Activated CD8-positive, alpha-beta T cell treated with anti-CD3 and anti-CD28 coated beads, Interleukin-2, amount 10 ng/mL, durations not matched to agents 7 days and 5 days (primary cell): Measurements from ENCODE around the gene RHEB. TPM values are rescaled to one million over a fixed set of nuclear protein-coding genes. Genes with fewer than 3 reads are reported as not detected.

Source experiments
- ATAC-seq: fragments of 150-1000 bp; cut with Tn5 transposase; one replicate; pipeline ENCODE4 v1.10.0; 2021; ENCODE audit warnings: moderate library complexity
- CTCF ChIA-PET: fragments of 350-600 bp; sonication (Branson Sonifier 250); formaldehyde crosslinking; loops from one replicate; lab custom pipeline; 2021; ENCODE audit warnings: antibody characterized with exemption; lab: Charles Lee
- POLR2A ChIA-PET: fragments of 350-600 bp; sonication (Branson Sonifier 250); formaldehyde crosslinking; loops from one replicate; lab custom pipeline; 2021; ENCODE audit warnings: antibody characterized with exemption; lab: Charles Lee
- DNase-seq: peaks from one replicate; pipeline ENCODE4 v3.0.0-alpha.2; 2020
- H3K27ac Mint-ChIP-seq: one replicate; pipeline ENCODE4 v1.8.0; 2021; ENCODE audit warnings: mild to moderate bottlenecking, mixed read lengths
- H3K27me3 Mint-ChIP-seq: one replicate; pipeline ENCODE4 v1.8.0; 2021; ENCODE audit warnings: low read depth, mixed read lengths
- H3K36me3 Mint-ChIP-seq: one replicate; pipeline ENCODE4 v1.8.0; 2021; ENCODE audit warnings: low read depth, mixed read lengths
- H3K4me1 Mint-ChIP-seq: one replicate; pipeline ENCODE4 v1.8.0; 2021; ENCODE audit warnings: low read depth, mixed read lengths
- H3K4me3 Mint-ChIP-seq: one replicate; pipeline ENCODE4 v1.8.0; 2021; ENCODE audit warnings: mild to moderate bottlenecking, mixed read lengths
- H3K9me3 Mint-ChIP-seq: one replicate; pipeline ENCODE4 v1.8.0; 2022; ENCODE audit warnings: mixed read lengths; ENCODE audit not compliant: insufficient read depth
- total RNA-seq, 2 experiments: library from RNA; stranded (reverse); gene quantifications; one replicate each; pipeline ENCODE4 v1.2.3, GENCODE V29; 2021

RHEB gene
- total RNA-seq, 2 experiments from 2014 or later: 81.1 to 90.3 TPM

DNA sequence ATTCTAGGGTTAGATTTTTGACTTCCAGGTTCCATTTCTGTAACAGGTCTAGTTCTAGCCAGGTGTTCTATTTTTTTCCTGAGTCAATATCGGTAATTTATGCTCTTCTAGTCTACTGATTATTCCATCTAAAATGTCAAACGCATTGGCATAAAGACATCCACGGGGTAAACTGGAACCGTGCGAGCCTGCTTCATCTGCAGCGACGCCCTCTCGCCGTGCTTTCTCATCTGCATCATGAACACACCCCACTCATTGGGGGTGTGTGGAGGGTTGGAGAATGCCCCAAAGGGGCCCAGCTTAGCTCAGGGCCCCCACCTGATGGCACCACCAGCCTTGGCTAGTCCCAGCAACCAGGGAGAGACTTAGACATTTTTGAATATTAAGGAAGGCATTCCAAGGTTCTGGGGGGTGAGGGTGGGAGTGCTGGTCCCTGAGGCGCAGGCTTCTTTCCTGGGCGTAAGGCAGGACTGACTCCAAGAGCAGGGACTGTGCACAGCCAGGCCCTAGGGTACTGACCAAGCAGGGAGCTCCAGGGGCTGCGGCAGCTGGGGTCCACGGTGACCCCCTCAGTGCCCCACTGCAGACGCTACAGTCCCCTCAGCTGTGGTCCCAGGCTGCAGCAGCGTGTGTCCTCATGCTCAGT lies 66.9 kb downstream of the RHEB start:
- no peaks in the 10 kb centered on the region for H3K36me3 Mint-ChIP-seq
- peaks cover 10% of the 10 kb centered on the region for H3K27me3 Mint-ChIP-seq
- CTCF ChIA-PET: interaction anchor here (1.2 to 6.1 kb wide), 3 partner anchors 85 to 307 kb away, joined by 3 to 193 read pairs (median 4); no protein-coding TSS in a partner anchor
- no peak overlapping the region for H3K4me3 Mint-ChIP-seq
- ATAC-seq (no peak), DNase-seq (no peak)
- no peak overlapping the region for H3K27ac Mint-ChIP-seq
- no peaks in the 10 kb centered on the region for H3K9me3 Mint-ChIP-seq
- POLR2A ChIA-PET: no interaction called here
- H3K4me1 Mint-ChIP-seq: peaks cover 17% of the 10 kb centered on the region

DNA sequence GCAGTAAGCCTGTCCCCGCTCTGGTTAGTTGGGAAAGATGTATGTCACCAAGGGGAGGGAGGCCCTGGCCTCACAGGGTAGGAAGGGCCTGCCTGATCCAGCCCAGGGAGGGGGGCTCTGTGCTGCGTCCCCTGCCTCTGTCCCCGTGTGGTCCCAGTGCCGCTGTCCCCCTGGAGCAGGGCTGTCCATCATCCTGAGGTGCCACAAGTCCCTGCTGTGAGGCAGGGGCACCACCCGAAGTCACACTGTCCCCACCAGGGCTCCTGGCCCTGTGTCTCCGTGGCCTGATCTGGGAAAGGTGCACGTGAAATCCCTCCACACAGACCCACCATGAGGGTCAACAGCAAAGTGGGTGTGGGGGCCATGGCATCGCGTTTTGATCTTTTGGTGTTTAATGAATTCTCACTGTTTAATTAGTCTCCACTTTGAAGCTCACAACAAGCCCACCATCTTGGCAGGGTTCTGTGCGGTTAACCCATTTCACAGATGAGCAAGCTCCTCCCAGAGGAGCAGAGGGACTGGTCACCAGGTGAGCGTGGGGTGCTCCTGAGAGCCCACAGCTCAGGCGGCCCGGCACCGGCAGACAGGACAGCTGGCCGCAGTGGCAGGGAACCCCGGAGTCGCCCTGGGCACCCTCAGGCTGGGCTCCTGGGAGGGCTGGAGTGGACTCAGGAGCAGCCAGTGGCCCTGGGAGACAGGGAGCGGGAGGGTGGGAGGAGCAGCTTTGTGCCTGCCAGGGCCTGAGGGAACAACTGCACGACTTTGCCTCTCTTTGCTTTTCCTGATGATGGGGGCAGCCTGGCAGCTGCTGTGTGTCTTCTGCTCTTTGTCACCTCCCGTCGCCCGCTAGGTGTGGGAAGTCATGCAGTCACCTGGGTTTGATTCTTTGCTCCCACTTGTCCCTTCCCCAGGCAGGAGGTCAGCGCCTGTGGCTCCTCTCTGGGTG lies 67.8 kb downstream of the RHEB start:
- ATAC-seq (no peak), DNase-seq (no peak)
- CTCF ChIA-PET: interaction anchor here (1.2 to 6.1 kb wide), 3 partner anchors 84 to 308 kb away, joined by 3 to 193 read pairs (median 6); no protein-coding TSS in a partner anchor
- H3K4me3 Mint-ChIP-seq: no peak overlapping the region
- POLR2A ChIA-PET: no interaction called here
- H3K9me3 Mint-ChIP-seq: no peaks in the 10 kb centered on the region
- no peaks in the 10 kb centered on the region for H3K36me3 Mint-ChIP-seq
- peaks cover 13% of the 10 kb centered on the region for H3K4me1 Mint-ChIP-seq
- H3K27ac Mint-ChIP-seq: no peak overlapping the region
- peaks cover 6% of the 10 kb centered on the region for H3K27me3 Mint-ChIP-seq

GRCh38 chr7:151451156-151451555 lies 68.5 kb downstream of the RHEB start:
- CTCF ChIA-PET: interaction anchor here (1.4 to 6.1 kb wide), 3 partner anchors 84 to 136 kb away, joined by 6 to 193 read pairs (median 90); no protein-coding TSS in a partner anchor
- no peak overlapping the region for H3K4me3 Mint-ChIP-seq
- H3K27ac Mint-ChIP-seq: no peak overlapping the region
- H3K9me3 Mint-ChIP-seq: no peaks in the 10 kb centered on the region
- no peak for ATAC-seq
- DNase-seq: no peak
- H3K4me1 Mint-ChIP-seq: peaks cover 13% of the 10 kb centered on the region
- H3K27me3 Mint-ChIP-seq: peaks cover 6% of the 10 kb centered on the region
- POLR2A ChIA-PET: no interaction called here
- no peaks in the 10 kb centered on the region for H3K36me3 Mint-ChIP-seq

GRCh38 chr7:151449990-151450389 lies 69.7 kb downstream of the RHEB start:
- DNase-seq: no peak
- ChIA-PET POLR2A (interaction anchor here (2.5 kb wide), 1 partner anchor 81 kb away, joined by 9 read pairs; no protein-coding TSS in a partner anchor), CTCF (interaction anchor here (1.1 to 6.1 kb wide), 16 partner anchors 12 to 170 kb away, joined by 3 to 193 read pairs (median 13); partner anchors contain the start of gene CRYGN)
- Mint-ChIP-seq H3K4me1 (peaks cover 13% of the 10 kb centered on the region), H3K27me3 (peaks cover 6% of the 10 kb centered on the region), H3K9me3 (no peaks in the 10 kb centered on the region), H3K4me3 (no peak overlapping the region), H3K27ac (no peak overlapping the region), H3K36me3 (no peaks in the 10 kb centered on the region)
- no peak for ATAC-seq

DNA sequence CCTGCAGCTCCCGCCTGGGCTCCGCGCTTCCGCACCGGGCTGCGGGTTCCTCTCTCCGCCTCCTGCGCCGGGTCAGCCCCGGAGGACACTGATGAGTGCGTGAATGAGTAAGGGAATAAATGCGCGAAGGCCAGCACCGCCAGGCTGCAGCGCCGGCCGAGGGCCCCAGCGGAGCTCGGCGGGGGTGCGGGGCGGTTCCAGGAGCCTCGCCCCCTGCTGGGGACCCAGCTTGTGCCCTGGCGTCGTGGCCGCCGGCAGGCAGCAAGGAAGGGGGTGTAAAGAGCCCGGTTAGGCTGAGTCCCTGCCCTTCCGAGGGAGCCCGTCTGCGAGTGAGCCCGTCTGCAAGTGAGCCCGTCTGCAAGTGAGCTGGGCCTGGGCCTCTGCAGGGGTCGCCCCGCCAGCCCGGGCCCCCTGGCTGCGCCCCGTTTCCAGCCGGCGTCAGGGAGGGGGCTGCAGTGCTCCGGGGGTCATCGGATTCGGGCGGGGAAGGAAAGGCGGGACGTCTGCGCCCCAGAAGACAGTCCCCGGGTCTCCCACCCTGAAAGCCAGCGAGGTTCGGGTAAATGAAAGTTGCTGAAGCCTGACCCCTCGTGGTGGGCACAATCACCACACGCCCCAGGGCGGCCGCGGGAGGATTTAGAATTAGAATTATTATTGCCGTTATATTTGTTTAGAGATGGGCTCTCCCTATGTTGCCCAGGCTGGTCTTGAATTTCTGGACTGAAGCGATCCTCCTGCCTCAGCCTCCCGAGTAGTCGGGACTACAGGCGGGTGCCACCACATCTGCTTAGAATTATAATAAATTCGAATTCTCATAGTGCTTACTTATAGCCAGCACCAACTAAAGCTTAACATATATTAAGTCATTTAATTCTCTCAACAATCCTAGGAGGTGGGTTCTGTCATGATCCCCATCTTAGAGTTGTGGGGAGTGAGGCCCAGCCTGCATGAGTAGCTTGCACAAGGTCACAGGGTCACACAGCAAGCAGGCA lies 71.1 kb downstream of the RHEB start:
- Mint-ChIP-seq H3K27ac (peak overlapping the region; percentile 64), H3K27me3 (peaks cover 6% of the 10 kb centered on the region), H3K9me3 (no peaks in the 10 kb centered on the region), H3K36me3 (no peaks in the 10 kb centered on the region), H3K4me1 (peaks cover 13% of the 10 kb centered on the region), H3K4me3 (peak overlapping the region; percentile 59)
- ChIA-PET CTCF (interaction anchor here (0.6 to 6.1 kb wide), 52 partner anchors 9 to 320 kb away, joined by 3 to 193 read pairs (median 4); partner anchors contain the start of genes CRYGN and NUB1), POLR2A (interaction anchor here (0.7 to 2.5 kb wide), 4 partner anchors 11 to 97 kb away, joined by 3 to 9 read pairs (median 6); no protein-coding TSS in a partner anchor)
- peak; percentile 86 for DNase-seq
- ATAC-seq: peak; percentile 94

DNA sequence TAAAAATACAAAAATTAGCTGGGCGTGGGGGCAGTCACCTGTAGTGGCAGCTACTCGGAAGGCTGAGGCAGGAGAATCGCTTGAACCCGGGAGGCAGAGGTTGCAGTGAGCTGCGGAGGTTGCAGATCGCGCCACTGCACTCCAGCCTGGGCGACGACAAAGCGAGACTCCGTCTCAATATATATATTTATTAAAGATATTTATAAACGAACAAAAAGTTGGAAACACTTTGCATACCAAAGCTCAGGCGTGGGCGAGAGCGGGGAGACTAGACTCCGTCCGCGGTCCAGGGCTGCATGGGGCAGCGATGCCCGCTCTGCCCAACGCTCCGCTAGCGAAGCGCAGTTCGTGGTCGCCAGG lies 71.8 kb downstream of the RHEB start:
- CTCF ChIA-PET: interaction anchor here (0.7 to 6.1 kb wide), 41 partner anchors 9 to 321 kb away, joined by 3 to 193 read pairs (median 5); partner anchors contain the start of genes CRYGN and NUB1
- POLR2A ChIA-PET: interaction anchor here (0.7 to 2.5 kb wide), 4 partner anchors 10 to 96 kb away, joined by 3 to 9 read pairs (median 6); no protein-coding TSS in a partner anchor
- no peak overlapping the region for H3K27ac Mint-ChIP-seq

GRCh38 chr7:151447312-151447711 lies 72.4 kb downstream of the RHEB start:
- no peak for DNase-seq
- CTCF ChIA-PET: interaction anchor here (1.0 to 6.1 kb wide), 15 partner anchors 9 to 184 kb away, joined by 3 to 193 read pairs (median 8); partner anchors contain the start of gene CRYGN

More for the DNA sequence above, 71.8 kb downstream of the RHEB start:
- Mint-ChIP-seq H3K36me3 (no peaks in the 10 kb centered on the region), H3K4me1 (peaks cover 9% of the 10 kb centered on the region), H3K4me3 (peak overlapping the region; percentile 42), H3K9me3 (no peaks in the 10 kb centered on the region), H3K27me3 (peaks cover 6% of the 10 kb centered on the region)
- ATAC-seq (no peak), DNase-seq (no peak)

GRCh38 chr7:151446412-151446811 lies 73.3 kb downstream of the RHEB start:
- Mint-ChIP-seq H3K4me3 (no peak overlapping the region), H3K9me3 (no peaks in the 10 kb centered on the region), H3K4me1 (peaks cover 16% of the 10 kb centered on the region), H3K36me3 (no peaks in the 10 kb centered on the region), H3K27ac (no peak overlapping the region), H3K27me3 (peaks cover 6% of the 10 kb centered on the region)
- DNase-seq (no peak), ATAC-seq (no peak)
- ChIA-PET POLR2A (no interaction called here), CTCF (interaction anchor here (1.0 kb wide), 1 partner anchor 78 kb away, joined by 4 read pairs; no protein-coding TSS in a partner anchor)

More at GRCh38 chr7:151447312-151447711, 72.4 kb downstream of the RHEB start:
- Mint-ChIP-seq H3K36me3 (no peaks in the 10 kb centered on the region), H3K9me3 (no peaks in the 10 kb centered on the region), H3K4me1 (peaks cover 9% of the 10 kb centered on the region), H3K27me3 (peaks cover 6% of the 10 kb centered on the region), H3K4me3 (no peak overlapping the region), H3K27ac (no peak overlapping the region)
- POLR2A ChIA-PET: interaction anchor here (1.6 to 2.5 kb wide), 2 partner anchors 79 to 95 kb away, joined by 7 to 9 read pairs; no protein-coding TSS in a partner anchor
- ATAC-seq: no peak

DNA sequence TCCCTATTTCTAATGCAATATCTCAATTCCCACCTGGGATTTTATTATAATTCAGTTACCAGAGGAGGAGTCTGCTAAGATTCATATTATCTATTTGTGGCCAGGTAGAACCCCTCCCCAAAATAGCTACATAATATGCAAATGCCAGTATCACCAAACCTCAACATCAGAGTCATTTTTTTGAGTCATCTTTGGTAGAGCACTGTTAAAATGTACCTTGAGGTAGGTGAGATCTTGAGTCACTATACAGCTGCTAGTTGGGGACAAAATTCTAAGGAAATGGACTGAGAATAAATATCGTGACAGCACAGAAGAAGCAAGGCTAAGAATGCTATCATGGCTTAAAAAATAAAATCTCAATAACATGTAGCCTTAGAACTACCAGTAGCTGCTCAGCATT lies 75.1 kb downstream of the RHEB start:
- H3K9me3 Mint-ChIP-seq: no peaks in the 10 kb centered on the region
- peaks cover 27% of the 10 kb centered on the region for H3K4me1 Mint-ChIP-seq
- ATAC-seq (no peak), DNase-seq (no peak)
- no peak overlapping the region for H3K4me3 Mint-ChIP-seq
- H3K27ac Mint-ChIP-seq: no peak overlapping the region
- ChIA-PET CTCF (interaction anchor here (0.8 to 1.8 kb wide), 5 partner anchors 63 to 316 kb away, joined by 3 to 9 read pairs (median 3); no protein-coding TSS in a partner anchor), POLR2A (interaction anchor here (0.8 kb wide), 1 partner anchor 16 kb away, joined by 5 read pairs; no protein-coding TSS in a partner anchor)
- no peaks in the 10 kb centered on the region for H3K36me3 Mint-ChIP-seq
- peaks cover 7% of the 10 kb centered on the region for H3K27me3 Mint-ChIP-seq

GRCh38 chr7:151442776-151443496 lies 76.8 kb downstream of the RHEB start:
- ChIA-PET CTCF (interaction anchor here (0.8 to 2.8 kb wide), 4 partner anchors 10 to 127 kb away, joined by 4 to 14 read pairs (median 6); no protein-coding TSS in a partner anchor), POLR2A (no interaction called here)
- no peak for ATAC-seq
- peaks cover 22% of the 10 kb centered on the region for H3K4me1 Mint-ChIP-seq
- no peaks in the 10 kb centered on the region for H3K36me3 Mint-ChIP-seq
- H3K27me3 Mint-ChIP-seq: peaks cover 5% of the 10 kb centered on the region
- DNase-seq: no peak
- H3K27ac Mint-ChIP-seq: no peak overlapping the region
- no peaks in the 10 kb centered on the region for H3K9me3 Mint-ChIP-seq
- H3K4me3 Mint-ChIP-seq: no peak overlapping the region
